Thyroid gland (tissue), 4 donors: ENCODE results near the gene URM1.

Experiments used
- POLR2A ChIP-seq, 2 donors: fragments of 450-650 bp; IDR thresholded peaks; one replicate each; pipeline ENCODE4 v1.6.1; 2017; ENCODE audit warnings: antibody characterized with exemption in 2 of 2, mild to moderate bottlenecking in 2 of 2, moderate library complexity in 1 of 2
- TF ChIP-seq, protein P1 (sequence below), 6 experiments: fragments of 200-600 bp in 3 of 6; fragments of 450-650 bp in 3 of 6; sonication (generic) in 3 of 6; IDR thresholded peaks; one replicate each; pipeline ENCODE4 v1.5.1; 2016 to 2019; ENCODE audit warnings: antibody characterized with exemption in 6 of 6, mild to moderate bottlenecking in 2 of 6, inconsistent platforms in 1 of 6, moderate library complexity in 1 of 6

DNA sequence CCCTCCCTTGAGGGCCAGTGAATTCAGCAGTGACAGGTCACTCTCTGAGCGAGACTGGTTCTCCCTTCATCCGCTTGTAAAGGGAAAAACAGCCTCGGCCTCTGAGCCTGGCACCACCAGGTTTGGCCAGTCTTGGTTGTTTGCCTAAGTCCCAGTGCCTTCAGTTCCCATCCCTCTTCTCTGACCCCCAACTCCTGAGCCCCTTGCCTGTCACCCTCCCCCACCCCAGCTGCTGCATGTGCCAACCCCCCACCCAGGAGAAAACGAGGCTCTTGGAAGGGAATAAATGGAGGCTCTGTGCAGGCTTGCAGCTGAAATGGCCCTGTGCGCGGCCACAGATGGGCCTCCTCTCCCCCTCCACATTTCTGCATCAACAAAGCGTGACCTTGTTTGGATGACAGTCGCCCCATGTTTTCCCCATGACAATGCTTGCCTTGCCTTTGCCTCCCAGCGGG is 3.1 kb downstream of the URM1 start:
- TF ChIP-seq, protein P1, sequence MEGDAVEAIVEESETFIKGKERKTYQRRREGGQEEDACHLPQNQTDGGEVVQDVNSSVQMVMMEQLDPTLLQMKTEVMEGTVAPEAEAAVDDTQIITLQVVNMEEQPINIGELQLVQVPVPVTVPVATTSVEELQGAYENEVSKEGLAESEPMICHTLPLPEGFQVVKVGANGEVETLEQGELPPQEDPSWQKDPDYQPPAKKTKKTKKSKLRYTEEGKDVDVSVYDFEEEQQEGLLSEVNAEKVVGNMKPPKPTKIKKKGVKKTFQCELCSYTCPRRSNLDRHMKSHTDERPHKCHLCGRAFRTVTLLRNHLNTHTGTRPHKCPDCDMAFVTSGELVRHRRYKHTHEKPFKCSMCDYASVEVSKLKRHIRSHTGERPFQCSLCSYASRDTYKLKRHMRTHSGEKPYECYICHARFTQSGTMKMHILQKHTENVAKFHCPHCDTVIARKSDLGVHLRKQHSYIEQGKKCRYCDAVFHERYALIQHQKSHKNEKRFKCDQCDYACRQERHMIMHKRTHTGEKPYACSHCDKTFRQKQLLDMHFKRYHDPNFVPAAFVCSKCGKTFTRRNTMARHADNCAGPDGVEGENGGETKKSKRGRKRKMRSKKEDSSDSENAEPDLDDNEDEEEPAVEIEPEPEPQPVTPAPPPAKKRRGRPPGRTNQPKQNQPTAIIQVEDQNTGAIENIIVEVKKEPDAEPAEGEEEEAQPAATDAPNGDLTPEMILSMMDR (IDR thresholded peaks at IDR 0.05), result no peak
- TF ChIP-seq POLR2A (IDR thresholded peaks at IDR 0.05), result no peak
